Measurements from ENCODE around the gene GFRAL. TPM values are rescaled to one million over a fixed set of nuclear protein-coding genes. Genes with fewer than 3 reads are reported as not detected.

The GFRAL gene
- total and polyA plus RNA-seq, 3 experiments from 2014 or later = not detected

Other genes with a start within 250 kb of the GFRAL start
- gene HCRTR2, start 153.0 kb upstream of the GFRAL start, total RNA-seq = not detected
- gene HCRTR2, start 153.0 kb upstream of the GFRAL start, polyA plus RNA-seq = not detected